Measurements from ENCODE around the gene LAS1L. TPM values are rescaled to one million over a fixed set of nuclear protein-coding genes. Genes with fewer than 3 reads are reported as not detected.

LAS1L gene
- total RNA-seq, 1 experiment from 2014 or later = 48.3 TPM

DNA sequence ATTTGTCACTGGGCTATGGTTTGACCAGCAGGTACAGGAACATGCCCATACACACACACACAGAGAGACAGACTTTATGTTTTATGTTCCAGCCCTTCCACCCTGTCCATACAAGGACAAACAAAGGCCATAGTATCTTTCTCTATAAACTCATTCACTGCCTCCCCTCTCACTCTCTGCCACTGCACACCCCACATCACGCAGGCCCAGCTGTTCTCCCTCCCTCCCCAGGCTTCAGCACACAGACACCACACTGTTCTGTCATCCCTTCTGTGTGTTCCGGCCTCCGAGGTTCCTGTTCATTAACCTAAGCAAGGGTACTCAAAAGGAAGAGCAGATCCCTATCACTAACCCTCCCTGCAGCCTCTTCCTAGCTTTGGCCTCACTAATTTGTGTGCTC is 17.8 kb downstream of the LAS1L start:
- H3K79me2 ChIP-seq (ENCODE audit: low read depth) = no peaks in the 10 kb centered on the region
- no peaks in the 10 kb centered on the region for H3K9me3 ChIP-seq (ENCODE audit: insufficient read depth, low read depth)
- no peaks in the 10 kb centered on the region for H3K27me3 ChIP-seq (ENCODE audit: insufficient read depth, low read depth)
- H4K20me1 ChIP-seq (ENCODE audit: insufficient read depth) = no peaks in the 10 kb centered on the region
- no TSS peak for BruUV-seq (replicated peaks)
- H3F3A ChIP-seq (ENCODE audit: insufficient read depth, low read depth) = no peaks in the 10 kb centered on the region
- POLR2A ChIA-PET (ENCODE audit: unreplicated experiment) = no interaction called here
- no peaks in the 10 kb centered on the region for H3K9me2 ChIP-seq (ENCODE audit: insufficient read depth)
- intact Hi-C loops (cut with micrococcal nuclease; ENCODE audit: unreplicated experiment) = no loop called here
- H3K4me1 ChIP-seq (replicated peaks; ENCODE audit: insufficient read depth) = no peaks in the 10 kb centered on the region
- no peak overlapping the region for H3K4me2 ChIP-seq
- H3K36me3 ChIP-seq (ENCODE audit: low read depth) = no peaks in the 10 kb centered on the region
- TF ChIP-seq, protein P1, sequence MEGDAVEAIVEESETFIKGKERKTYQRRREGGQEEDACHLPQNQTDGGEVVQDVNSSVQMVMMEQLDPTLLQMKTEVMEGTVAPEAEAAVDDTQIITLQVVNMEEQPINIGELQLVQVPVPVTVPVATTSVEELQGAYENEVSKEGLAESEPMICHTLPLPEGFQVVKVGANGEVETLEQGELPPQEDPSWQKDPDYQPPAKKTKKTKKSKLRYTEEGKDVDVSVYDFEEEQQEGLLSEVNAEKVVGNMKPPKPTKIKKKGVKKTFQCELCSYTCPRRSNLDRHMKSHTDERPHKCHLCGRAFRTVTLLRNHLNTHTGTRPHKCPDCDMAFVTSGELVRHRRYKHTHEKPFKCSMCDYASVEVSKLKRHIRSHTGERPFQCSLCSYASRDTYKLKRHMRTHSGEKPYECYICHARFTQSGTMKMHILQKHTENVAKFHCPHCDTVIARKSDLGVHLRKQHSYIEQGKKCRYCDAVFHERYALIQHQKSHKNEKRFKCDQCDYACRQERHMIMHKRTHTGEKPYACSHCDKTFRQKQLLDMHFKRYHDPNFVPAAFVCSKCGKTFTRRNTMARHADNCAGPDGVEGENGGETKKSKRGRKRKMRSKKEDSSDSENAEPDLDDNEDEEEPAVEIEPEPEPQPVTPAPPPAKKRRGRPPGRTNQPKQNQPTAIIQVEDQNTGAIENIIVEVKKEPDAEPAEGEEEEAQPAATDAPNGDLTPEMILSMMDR (conservative IDR thresholded peaks at IDR 0.05) = no peak
- no peak for TF ChIP-seq EZH2 (IDR thresholded peaks at IDR 0.05; ENCODE audit: low read depth)
- no peak overlapping the region for H2AFZ ChIP-seq
- H3K27ac ChIP-seq = no peak overlapping the region
- CTCF ChIA-PET = no interaction called here
- no peak for DNase-seq
- H3K4me3 ChIP-seq = no peak overlapping the region

DNA sequence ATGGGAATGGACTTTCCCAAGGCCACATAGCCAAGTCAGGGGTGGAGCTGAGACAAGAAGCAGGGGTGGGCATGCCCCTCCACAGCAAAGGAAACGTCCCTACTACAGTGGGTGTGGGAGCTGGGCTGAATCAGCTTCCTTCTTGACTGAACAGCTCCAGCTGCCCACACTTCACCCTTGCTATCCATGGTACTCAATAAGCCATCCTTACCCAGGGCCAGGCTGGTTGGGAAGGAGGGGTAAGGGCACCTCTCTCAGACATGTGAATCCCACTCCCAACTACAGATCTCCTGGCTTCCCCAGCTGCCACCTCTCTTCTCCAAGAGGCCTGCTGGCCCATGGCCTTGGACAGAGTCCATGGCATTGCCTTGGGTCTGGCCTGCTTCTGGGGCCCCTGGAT is 21.0 kb downstream of the LAS1L start:
- no peak for TF ChIP-seq EZH2 (IDR thresholded peaks at IDR 0.05; ENCODE audit: low read depth)
- TF ChIP-seq, protein P1 (conservative IDR thresholded peaks at IDR 0.05) = no peak
- Histone ChIP-seq H2AFZ (no peak overlapping the region), H3K27me3 (ENCODE audit: insufficient read depth, low read depth) (no peaks in the 10 kb centered on the region), H3K4me1 (replicated peaks; ENCODE audit: insufficient read depth) (no peaks in the 10 kb centered on the region), H3K9me2 (ENCODE audit: insufficient read depth) (no peaks in the 10 kb centered on the region), H4K20me1 (ENCODE audit: insufficient read depth) (no peaks in the 10 kb centered on the region), H3K79me2 (ENCODE audit: low read depth) (no peaks in the 10 kb centered on the region), H3K9me3 (ENCODE audit: insufficient read depth, low read depth) (no peaks in the 10 kb centered on the region), H3K27ac (no peak overlapping the region), H3K4me3 (no peak overlapping the region), H3K4me2 (no peak overlapping the region), H3F3A (ENCODE audit: insufficient read depth, low read depth) (no peaks in the 10 kb centered on the region), H3K36me3 (ENCODE audit: low read depth) (no peaks in the 10 kb centered on the region)
- POLR2A ChIA-PET (ENCODE audit: unreplicated experiment) = no interaction called here
- intact Hi-C loops (cut with micrococcal nuclease; ENCODE audit: unreplicated experiment) = no loop called here
- no peak for DNase-seq
- BruUV-seq (replicated peaks) = no TSS peak
- CTCF ChIA-PET = no interaction called here

DNA sequence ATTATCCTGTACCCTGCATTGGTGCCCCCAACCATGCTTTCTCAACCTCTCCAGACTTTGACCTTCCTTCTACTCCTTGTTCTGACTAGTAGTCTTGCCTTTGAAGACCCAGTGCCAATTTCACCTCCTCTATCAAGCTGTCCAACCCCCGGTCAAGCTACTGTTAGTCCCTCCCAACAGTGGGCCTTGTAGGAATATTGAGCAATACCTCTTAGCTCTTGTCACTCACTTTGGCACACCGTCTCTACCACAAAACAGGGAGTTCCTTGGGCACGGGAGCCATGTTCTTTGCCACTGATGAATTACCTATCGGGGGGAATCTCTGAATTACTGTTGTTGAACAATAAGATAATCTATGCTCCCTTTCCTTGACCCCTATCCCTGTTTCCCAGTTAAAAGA is 25.2 kb downstream of the LAS1L start:
- no peaks in the 10 kb centered on the region for H3K9me2 ChIP-seq (ENCODE audit: insufficient read depth)
- H3K9me3 ChIP-seq (ENCODE audit: insufficient read depth, low read depth) = no peaks in the 10 kb centered on the region

More for the DNA sequence above, 25.2 kb downstream of the LAS1L start:
- H3K4me3 ChIP-seq = no peak overlapping the region
- TF ChIP-seq, protein P1 (conservative IDR thresholded peaks at IDR 0.05) = no peak
- TF ChIP-seq EZH2 (IDR thresholded peaks at IDR 0.05; ENCODE audit: low read depth) = no peak
- POLR2A ChIA-PET (ENCODE audit: unreplicated experiment) = no interaction called here
- no peak overlapping the region for H2AFZ ChIP-seq
- H3K36me3 ChIP-seq (ENCODE audit: low read depth) = no peaks in the 10 kb centered on the region
- H3K27me3 ChIP-seq (ENCODE audit: insufficient read depth, low read depth) = no peaks in the 10 kb centered on the region
- no peaks in the 10 kb centered on the region for H3K4me1 ChIP-seq (replicated peaks; ENCODE audit: insufficient read depth)
- H3K27ac ChIP-seq = no peak overlapping the region
- CTCF ChIA-PET = no interaction called here
- no peaks in the 10 kb centered on the region for H3K79me2 ChIP-seq (ENCODE audit: low read depth)
- no peaks in the 10 kb centered on the region for H4K20me1 ChIP-seq (ENCODE audit: insufficient read depth)
- no TSS peak for BruUV-seq (replicated peaks)
- intact Hi-C loops (cut with micrococcal nuclease; ENCODE audit: unreplicated experiment) = no loop called here
- no peak for DNase-seq
- H3F3A ChIP-seq (ENCODE audit: insufficient read depth, low read depth) = no peaks in the 10 kb centered on the region
- H3K4me2 ChIP-seq = no peak overlapping the region

Measured in PC-9 (cell line).